Esophagus muscularis mucosa (tissue), 4 donors: ENCODE results near the gene DHRS7. TPM values are rescaled to one million over a fixed set of nuclear protein-coding genes. Genes with fewer than 3 reads are reported as not detected.
A peak's percentile ranks its signal among the peaks of the same experiment; 100 is the strongest.

Source experiments
- DNase-seq: peaks from one replicate; pipeline ENCODE4 v3.0.0-alpha.2; 2017; ENCODE audit errors: extremely low spot score
- H3K27ac ChIP-seq, 4 donors: fragments of 200-600 bp; sonication (generic); replicated peaks in 1 of 4; 1 replicate in 3 of 4; 2 replicates in 1 of 4; pipeline ENCODE4 v1.5.1; 2016 to 2019; ENCODE audit warnings: mild to moderate bottlenecking in 1 of 4
- H3K27me3 ChIP-seq, 4 donors: fragments of 200-600 bp; sonication (generic); one replicate each; pipeline versions ENCODE4 v1.5.1 to v1.6.0; 2016 to 2019
- H3K36me3 ChIP-seq, 4 donors: fragments of 200-600 bp; sonication (generic); one replicate each; pipeline ENCODE4 v1.5.1; 2016 to 2019
- H3K4me1 ChIP-seq, 4 donors: fragments of 200-600 bp; sonication (generic); one replicate each; pipeline ENCODE4 v1.5.1; 2016 to 2019
- H3K4me3 ChIP-seq, 4 donors: fragments of 200-600 bp; sonication (generic); 1 replicate in 2 of 4; 2 replicates in 2 of 4; pipeline ENCODE4 v1.5.1; 2016 to 2019; ENCODE audit warnings: mild to moderate bottlenecking in 4 of 4, moderate library complexity in 1 of 4
- H3K9me3 ChIP-seq, 4 donors: fragments of 200-600 bp; sonication (generic); 1 replicate in 3 of 4; 2 replicates in 1 of 4; pipeline ENCODE4 v1.5.1; 2016 to 2019
- EP300 ChIP-seq: sonication (generic); formaldehyde crosslinking; IDR thresholded peaks from one replicate; pipeline ENCODE4 v1.6.1; 2017; ENCODE audit warnings: antibody characterized with exemption
- POLR2A ChIP-seq: fragments of 450-650 bp; IDR thresholded peaks from one replicate; pipeline ENCODE4 v1.6.1; 2017; ENCODE audit warnings: antibody characterized with exemption, moderate library complexity, mild to moderate bottlenecking, low read depth
- POLR2AphosphoS5 ChIP-seq, 2 donors: sonication (generic); formaldehyde crosslinking; IDR thresholded peaks; one replicate each; pipeline ENCODE4 v1.6.1; 2017; ENCODE audit warnings: antibody characterized with exemption in 2 of 2
- WGBS: methylation state at CpG from one replicate; pipeline ENCODE4 v1.1.5; 2018; 5-methylcytosine and 5-hydroxymethylcytosine counted together
- intact Hi-C: fragments of 100-400 bp; cut with DNase I; formaldehyde crosslinking; loops from one replicate; pipeline ENCODE4 v1.15.1; 2023
- total RNA-seq, 4 donors: library from RNA; depleted of rRNA; stranded (reverse); fragments of >200 nt; gene quantifications; one replicate each; pipeline versions ENCODE4 v1.1.0 to v1.2.1, GENCODE V29; 2016
- TF ChIP-seq, protein P1 (sequence below), 3 experiments: fragments of 200-600 bp in 2 of 3; fragments of 450-650 bp in 1 of 3; sonication (generic) in 2 of 3; IDR thresholded peaks; one replicate each; pipeline ENCODE4 v1.5.1; 2017 to 2019; ENCODE audit warnings: antibody characterized with exemption in 3 of 3, mild to moderate bottlenecking in 2 of 3, moderate library complexity in 1 of 3

DHRS7 gene
- total RNA-seq, 4 donors from 2014 or later = 46.1 to 70.5 (median 59.5) TPM

DNA sequence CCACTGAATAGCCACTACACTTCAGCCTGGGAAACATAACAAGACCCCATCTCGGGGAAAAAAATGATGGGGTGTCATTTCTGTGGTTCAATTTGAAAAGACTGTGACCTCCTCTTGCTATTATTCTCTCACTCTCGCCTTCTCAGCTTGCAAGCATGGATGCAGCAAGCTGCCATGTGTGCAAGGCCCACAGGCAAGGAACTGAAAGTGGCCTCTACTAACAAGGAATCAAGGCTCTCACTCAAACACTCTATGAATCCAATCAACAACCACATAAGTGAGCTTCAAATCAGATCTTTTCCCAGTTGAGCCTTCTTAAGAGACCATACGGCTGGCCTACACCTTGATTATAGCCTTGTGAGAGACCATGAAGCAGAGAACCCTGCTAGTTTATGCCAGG is 17.9 kb upstream of the DHRS7 start:
- H3K4me1 ChIP-seq = peaks cover 6 to 15% (median 12%) of the 10 kb centered on the region in 4 donors
- DNase-seq = no peak
- 93% methylated on average over 3 of the region's 3 CpGs for WGBS

GRCh38 chr14:60179431-60179869 is 14.3 kb upstream of the DHRS7 start:
- Histone ChIP-seq H3K9me3 (no peaks in the 10 kb centered on the region), H3K27ac (peak overlapping the region; percentile 2 to 45 (median 40)), H3K4me1 (peaks cover 6 to 15% (median 12%) of the 10 kb centered on the region in 4 donors), H3K36me3 (no peaks in the 10 kb centered on the region), H3K27me3 (no peaks in the 10 kb centered on the region), H3K4me3 (no peak overlapping the region)
- DNase-seq = no peak
- TF ChIP-seq, protein P1, sequence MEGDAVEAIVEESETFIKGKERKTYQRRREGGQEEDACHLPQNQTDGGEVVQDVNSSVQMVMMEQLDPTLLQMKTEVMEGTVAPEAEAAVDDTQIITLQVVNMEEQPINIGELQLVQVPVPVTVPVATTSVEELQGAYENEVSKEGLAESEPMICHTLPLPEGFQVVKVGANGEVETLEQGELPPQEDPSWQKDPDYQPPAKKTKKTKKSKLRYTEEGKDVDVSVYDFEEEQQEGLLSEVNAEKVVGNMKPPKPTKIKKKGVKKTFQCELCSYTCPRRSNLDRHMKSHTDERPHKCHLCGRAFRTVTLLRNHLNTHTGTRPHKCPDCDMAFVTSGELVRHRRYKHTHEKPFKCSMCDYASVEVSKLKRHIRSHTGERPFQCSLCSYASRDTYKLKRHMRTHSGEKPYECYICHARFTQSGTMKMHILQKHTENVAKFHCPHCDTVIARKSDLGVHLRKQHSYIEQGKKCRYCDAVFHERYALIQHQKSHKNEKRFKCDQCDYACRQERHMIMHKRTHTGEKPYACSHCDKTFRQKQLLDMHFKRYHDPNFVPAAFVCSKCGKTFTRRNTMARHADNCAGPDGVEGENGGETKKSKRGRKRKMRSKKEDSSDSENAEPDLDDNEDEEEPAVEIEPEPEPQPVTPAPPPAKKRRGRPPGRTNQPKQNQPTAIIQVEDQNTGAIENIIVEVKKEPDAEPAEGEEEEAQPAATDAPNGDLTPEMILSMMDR (IDR thresholded peaks at IDR 0.05) = no peak
- TF ChIP-seq EP300 = no peak
- TF ChIP-seq POLR2AphosphoS5 (IDR thresholded peaks at IDR 0.05) = peak in 1 of 2 donors; percentile 34
- TF ChIP-seq POLR2A = no peak
- WGBS = 46% methylated on average over 3 of the region's 3 CpGs
- intact Hi-C loops = no loop called here

More for the DNA sequence above, 17.9 kb upstream of the DHRS7 start:
- H3K27me3 ChIP-seq = no peaks in the 10 kb centered on the region
- no peaks in the 10 kb centered on the region for H3K36me3 ChIP-seq
- H3K9me3 ChIP-seq = no peaks in the 10 kb centered on the region
- no peak overlapping the region for H3K27ac ChIP-seq
- H3K4me3 ChIP-seq = no peak overlapping the region
- intact Hi-C loops = no loop called here
- TF ChIP-seq EP300 (no peak), POLR2A (no peak), POLR2AphosphoS5 (IDR thresholded peaks at IDR 0.05) (no peak)
- TF ChIP-seq, protein P1 (IDR thresholded peaks at IDR 0.05) = no peak

GRCh38 chr14:60178820-60179219 is 13.6 kb upstream of the DHRS7 start:
- Histone ChIP-seq H3K4me3 (no peak overlapping the region), H3K36me3 (no peaks in the 10 kb centered on the region), H3K4me1 (peaks cover 3 to 12% (median 10%) of the 10 kb centered on the region in 4 donors), H3K27me3 (no peaks in the 10 kb centered on the region), H3K9me3 (no peaks in the 10 kb centered on the region), H3K27ac (peak overlapping the region in 1 of 4 donors; percentile 42)
- no peak for DNase-seq
- 91% methylated on average over 1 of the region's 1 CpG for WGBS
- TF ChIP-seq, protein P1 (IDR thresholded peaks at IDR 0.05) = no peak
- TF ChIP-seq EP300 (no peak), POLR2A (no peak), POLR2AphosphoS5 (IDR thresholded peaks at IDR 0.05) (no peak)
- intact Hi-C loops = no loop called here

GRCh38 chr14:60178164-60178563 is 13.0 kb upstream of the DHRS7 start:
- DNase-seq = no peak
- intact Hi-C loops = no loop called here
- Histone ChIP-seq H3K9me3 (no peaks in the 10 kb centered on the region), H3K4me1 (peaks cover 0 to 9% (median 8%) of the 10 kb centered on the region in 4 donors), H3K36me3 (no peaks in the 10 kb centered on the region), H3K27ac (no peak overlapping the region), H3K27me3 (no peaks in the 10 kb centered on the region), H3K4me3 (no peak overlapping the region)
- no peak for TF ChIP-seq POLR2AphosphoS5 (IDR thresholded peaks at IDR 0.05)
- 91% methylated on average over 1 of the region's 1 CpG for WGBS

GRCh38 chr14:60175255-60175902 is 10.2 kb upstream of the DHRS7 start:
- Histone ChIP-seq H3K27me3 (no peaks in the 10 kb centered on the region), H3K27ac (no peak overlapping the region), H3K4me3 (no peak overlapping the region), H3K36me3 (no peaks in the 10 kb centered on the region), H3K9me3 (no peaks in the 10 kb centered on the region), H3K4me1 (peaks cover 0 to 9% (median 8%) of the 10 kb centered on the region in 4 donors)
- no peak for DNase-seq
- TF ChIP-seq, protein P1 (IDR thresholded peaks at IDR 0.05) = no peak
- TF ChIP-seq POLR2A (no peak), EP300 (no peak), POLR2AphosphoS5 (IDR thresholded peaks at IDR 0.05) (no peak)
- 90% methylated on average over 2 of the region's 2 CpGs for WGBS
- intact Hi-C loops = no loop called here
